Measurements from ENCODE around the gene NFIA.

NFIA gene

GRCh38 chr1:61082311-61083012, at the start of gene NFIA:
TSS of gene NFIA (plus strand) at chr1:61082561.
- peak; percentile 76 for DNase-seq

GRCh38 chr1:61035880-61036279, 46.5 kb upstream of the NFIA start:
- DNase-seq: no peak

- DNase-seq: no peak
Measured at GRCh38 chr1:61042466-61043009, 39.8 kb upstream of the NFIA start.

- DNase-seq: peak; percentile 92
Measured at GRCh38 chr1:61043010-61043820, 39.1 kb upstream of the NFIA start.

- DNase-seq: no peak
Measured at GRCh38 chr1:61046434-61046833, 35.9 kb upstream of the NFIA start.

GRCh38 chr1:61047061-61047460, 35.3 kb upstream of the NFIA start:
- no peak for DNase-seq

GRCh38 chr1:61049850-61050540, 32.4 kb upstream of the NFIA start:
- DNase-seq: peak; percentile 96

GRCh38 chr1:61050541-61051442, 31.6 kb upstream of the NFIA start:
- no peak for DNase-seq

GRCh38 chr1:61051443-61051718, 31.0 kb upstream of the NFIA start:
- DNase-seq: no peak

- DNase-seq: peak; percentile 74
Measured at GRCh38 chr1:61051719-61052394, 30.5 kb upstream of the NFIA start.

- peak; percentile 67 for DNase-seq
Measured at GRCh38 chr1:61052395-61053225, 29.8 kb upstream of the NFIA start.

GRCh38 chr1:61053226-61053711, 29.1 kb upstream of the NFIA start:
- no peak for DNase-seq

- peak; percentile 67 for DNase-seq
Measured at GRCh38 chr1:61053712-61054600, 28.4 kb upstream of the NFIA start.

- peak; percentile 59 for DNase-seq
Measured at GRCh38 chr1:61054601-61054993, 27.8 kb upstream of the NFIA start.

GRCh38 chr1:61055110-61055614, 27.2 kb upstream of the NFIA start:
- DNase-seq: peak; percentile 55

GRCh38 chr1:61056196-61056572, 26.2 kb upstream of the NFIA start:
- DNase-seq: peak; percentile 54

GRCh38 chr1:61056573-61057439, 25.6 kb upstream of the NFIA start:
- peak; percentile 90 for DNase-seq

GRCh38 chr1:61058483-61059245, 23.7 kb upstream of the NFIA start:
- DNase-seq: no peak

All from right forelimb (tissue), 1 donor.